GM23248 (cell line): ENCODE data around the gene PLA2G4E.

Experiments used
- EZH2 ChIP-seq: fragments of 200-600 bp; sonication (generic); IDR thresholded peaks from 2 replicates; pipeline ENCODE4 v1.6.1; 2018; ENCODE audit warnings: antibody characterized with exemption, mild to moderate bottlenecking; ENCODE audit not compliant: insufficient read depth, poor library complexity, severe bottlenecking
- EZH2phosphoT487 ChIP-seq: fragments of 200-600 bp; sonication (generic); IDR thresholded peaks from 2 replicates; pipeline ENCODE4 v1.6.1; 2018; ENCODE audit warnings: antibody characterized with exemption, moderate library complexity, mild to moderate bottlenecking, low read depth; ENCODE audit not compliant: insufficient read depth

GRCh38 chr15:41945731-41946130, 75.1 kb downstream of the PLA2G4E start:
- TF ChIP-seq EZH2 (no peak), EZH2phosphoT487 (no peak)
